Karpas-422 (cell line): Measurements from ENCODE around the gene MPP1. TPM values are rescaled to one million over a fixed set of nuclear protein-coding genes. Genes with fewer than 3 reads are reported as not detected.

Experiments
- small RNA-seq: library from RNA; depleted of rRNA; stranded (forward); fragments of <200 nt; gene quantifications from one replicate; pipeline ENCODE3, GENCODE V24; 2014
- total RNA-seq: library from RNA; depleted of rRNA; stranded (reverse); fragments of >200 nt; shearing (Covaris generic); gene quantifications from 2 replicates; pipeline ENCODE4 v1.2.3, GENCODE V29; 2014; ENCODE audit warnings: low replicate concordance; rRNA removed

Gene MPP1
- total RNA-seq, 1 experiment from 2014 or later = 10.7 TPM

Small RNA genes within 50 kb of the gene (small RNA-seq; reads per million reads assigned to genes)
- not detected for gene SNORA36A

Other genes with a start within 250 kb of the MPP1 start
- not detected in 2 replicates for gene CTAG1A, start 220.4 kb downstream of the MPP1 start, total RNA-seq
- gene CTAG1B, start 186.2 kb downstream of the MPP1 start, total RNA-seq = not detected in 2 replicates
- 15.5 TPM in 1 of 2 replicates, not detected in the other for gene CTAG2, start 151.9 kb downstream of the MPP1 start, total RNA-seq
- 3.5 and 26.2 TPM in 2 replicates for gene GAB3, start 54.4 kb downstream of the MPP1 start, total RNA-seq
- gene DKC1, start 42.6 kb downstream of the MPP1 start, total RNA-seq = 58.6 and 94.0 TPM in 2 replicates
- gene SMIM9, start 29.2 kb upstream of the MPP1 start, total RNA-seq = not detected in 2 replicates
- gene F8A1, start 80.9 kb upstream of the MPP1 start, total RNA-seq = 8.4 and 9.1 TPM in 2 replicates
- gene F8, start 217.2 kb upstream of the MPP1 start, total RNA-seq = 3.0 and 4.1 TPM in 2 replicates
- 38.9 and 55.2 TPM in 2 replicates for gene FUNDC2, start 221.4 kb upstream of the MPP1 start, total RNA-seq